GM19239 (cell line): ENCODE results near the gene ABCA8.
"Not testable (repeated sequence)": the region's sequence is repeated elsewhere in the genome, so short reads cannot be mapped to it uniquely, and the experiment has no call there.

ENCODE experiments used
- DNase-seq: peaks from one replicate; pipeline ENCODE4 v3.0.0; 2011; ENCODE audit warnings: low spot score; ENCODE audit not compliant: insufficient read length
- FAIRE-seq: peaks from 2 replicates; lab custom pipeline; 2011; peaks lifted over from hg19 to GRCh38; lab: Jason Lieb, UNC

Gene ABCA8, protein sequence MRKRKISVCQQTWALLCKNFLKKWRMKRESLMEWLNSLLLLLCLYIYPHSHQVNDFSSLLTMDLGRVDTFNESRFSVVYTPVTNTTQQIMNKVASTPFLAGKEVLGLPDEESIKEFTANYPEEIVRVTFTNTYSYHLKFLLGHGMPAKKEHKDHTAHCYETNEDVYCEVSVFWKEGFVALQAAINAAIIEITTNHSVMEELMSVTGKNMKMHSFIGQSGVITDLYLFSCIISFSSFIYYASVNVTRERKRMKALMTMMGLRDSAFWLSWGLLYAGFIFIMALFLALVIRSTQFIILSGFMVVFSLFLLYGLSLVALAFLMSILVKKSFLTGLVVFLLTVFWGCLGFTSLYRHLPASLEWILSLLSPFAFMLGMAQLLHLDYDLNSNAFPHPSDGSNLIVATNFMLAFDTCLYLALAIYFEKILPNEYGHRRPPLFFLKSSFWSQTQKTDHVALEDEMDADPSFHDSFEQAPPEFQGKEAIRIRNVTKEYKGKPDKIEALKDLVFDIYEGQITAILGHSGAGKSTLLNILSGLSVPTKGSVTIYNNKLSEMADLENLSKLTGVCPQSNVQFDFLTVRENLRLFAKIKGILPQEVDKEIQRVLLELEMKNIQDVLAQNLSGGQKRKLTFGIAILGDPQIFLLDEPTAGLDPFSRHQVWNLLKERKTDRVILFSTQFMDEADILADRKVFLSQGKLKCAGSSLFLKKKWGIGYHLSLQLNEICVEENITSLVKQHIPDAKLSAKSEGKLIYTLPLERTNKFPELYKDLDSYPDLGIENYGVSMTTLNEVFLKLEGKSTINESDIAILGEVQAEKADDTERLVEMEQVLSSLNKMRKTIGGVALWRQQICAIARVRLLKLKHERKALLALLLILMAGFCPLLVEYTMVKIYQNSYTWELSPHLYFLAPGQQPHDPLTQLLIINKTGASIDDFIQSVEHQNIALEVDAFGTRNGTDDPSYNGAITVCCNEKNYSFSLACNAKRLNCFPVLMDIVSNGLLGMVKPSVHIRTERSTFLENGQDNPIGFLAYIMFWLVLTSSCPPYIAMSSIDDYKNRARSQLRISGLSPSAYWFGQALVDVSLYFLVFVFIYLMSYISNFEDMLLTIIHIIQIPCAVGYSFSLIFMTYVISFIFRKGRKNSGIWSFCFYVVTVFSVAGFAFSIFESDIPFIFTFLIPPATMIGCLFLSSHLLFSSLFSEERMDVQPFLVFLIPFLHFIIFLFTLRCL (N-terminal part only)

DNA sequence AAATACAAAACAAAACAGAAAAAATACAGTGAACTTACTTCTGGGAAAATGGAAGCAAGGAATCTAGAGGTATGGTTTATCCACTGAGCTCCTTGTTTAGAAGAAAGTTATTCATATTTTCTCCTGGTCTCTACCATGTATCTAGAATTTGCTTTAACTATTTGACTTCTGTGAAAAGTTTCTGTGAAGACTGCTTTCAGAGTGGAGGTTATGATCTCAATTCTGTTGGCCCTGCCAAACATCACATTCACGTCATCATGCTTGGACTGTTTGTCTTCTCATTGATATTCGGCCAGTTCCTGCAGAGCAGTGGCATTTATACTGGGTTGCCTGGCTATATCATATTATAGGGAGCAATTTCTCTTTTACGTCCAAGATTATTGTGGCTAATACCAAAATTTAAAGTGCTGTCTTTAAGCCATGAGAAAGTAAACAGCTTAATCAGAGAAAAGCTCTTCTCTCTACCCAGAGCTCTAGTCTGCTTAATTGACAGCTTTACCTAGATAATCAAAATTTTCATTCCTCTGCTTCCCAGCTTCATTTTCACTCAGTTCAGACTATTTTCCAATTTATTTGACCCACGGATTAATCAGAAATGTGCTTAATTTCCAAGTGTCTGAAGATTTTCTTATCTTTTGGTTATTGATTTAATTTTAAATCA lies at the start of gene ABCA8:
ABCA8 (minus strand) TSS at position 212 of the 661 bp plus-strand sequence. CDS start 13,358 bp downstream, outside the sequence.
- DNase-seq, result no peak

DNA sequence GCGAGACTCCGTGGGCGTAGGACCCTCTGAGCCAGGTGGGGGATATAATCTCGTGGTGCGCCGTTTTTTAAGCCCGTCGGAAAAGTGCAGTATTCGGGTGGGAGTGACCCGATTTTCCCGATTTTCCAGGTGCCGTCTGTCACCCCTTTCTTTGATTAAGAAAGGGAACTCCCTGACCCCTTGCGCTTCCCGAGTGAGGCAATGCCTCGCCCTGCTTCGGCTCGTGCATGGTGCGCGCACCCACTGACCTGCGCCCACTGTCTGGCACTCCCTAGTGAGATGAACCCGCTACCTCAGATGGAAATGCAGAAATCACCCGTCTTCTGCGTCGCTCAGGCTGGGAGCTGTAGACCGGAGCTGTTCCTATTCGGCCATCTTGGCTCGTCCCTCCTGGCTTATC lies 49.6 kb upstream of the ABCA8 start:
- not testable (repeated sequence) for FAIRE-seq, DNase-seq

More for the DNA sequence above, at the start of gene ABCA8:
- no peak for FAIRE-seq

DNA sequence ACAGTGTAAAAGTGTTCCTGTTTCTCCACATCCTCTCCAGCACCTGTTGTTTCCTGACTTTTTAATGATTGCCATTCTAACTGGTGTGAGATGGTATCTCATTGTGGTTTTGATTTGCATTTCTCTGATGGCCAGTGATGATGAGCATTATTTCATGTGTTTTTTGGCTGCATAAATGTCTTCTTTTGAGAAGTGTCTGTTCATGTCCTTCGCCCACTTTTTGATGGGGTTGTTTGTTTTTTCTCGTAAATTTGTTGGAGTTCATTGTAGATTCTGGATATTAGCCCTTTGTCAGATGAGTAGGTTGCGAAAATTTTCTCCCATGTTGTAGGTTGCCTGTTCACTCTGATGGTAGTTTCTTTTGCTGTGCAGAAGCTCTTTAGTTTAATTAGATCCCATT lies 44.6 kb upstream of the ABCA8 start:
- not testable (repeated sequence) for FAIRE-seq, DNase-seq

DNA sequence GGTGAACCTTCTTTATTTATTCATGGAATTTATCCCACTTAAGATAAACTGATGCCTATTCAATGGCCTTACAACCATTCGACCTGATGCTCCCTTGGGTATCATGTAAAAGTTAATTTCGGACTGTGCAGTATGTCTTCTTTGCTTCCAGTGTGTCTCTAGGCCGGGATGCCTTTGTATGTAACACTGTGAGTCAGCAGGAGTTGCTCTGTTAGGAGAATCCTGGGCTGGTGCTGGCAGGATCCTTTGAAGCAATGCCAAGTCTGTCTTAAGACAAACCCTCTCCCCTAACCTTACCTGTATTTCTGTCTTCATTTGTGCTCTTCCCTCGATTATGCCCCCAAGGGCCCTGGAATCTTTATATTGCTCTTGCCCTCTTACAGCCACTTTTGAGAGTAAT lies 37.9 kb upstream of the ABCA8 start:
- no peak for FAIRE-seq

DNA sequence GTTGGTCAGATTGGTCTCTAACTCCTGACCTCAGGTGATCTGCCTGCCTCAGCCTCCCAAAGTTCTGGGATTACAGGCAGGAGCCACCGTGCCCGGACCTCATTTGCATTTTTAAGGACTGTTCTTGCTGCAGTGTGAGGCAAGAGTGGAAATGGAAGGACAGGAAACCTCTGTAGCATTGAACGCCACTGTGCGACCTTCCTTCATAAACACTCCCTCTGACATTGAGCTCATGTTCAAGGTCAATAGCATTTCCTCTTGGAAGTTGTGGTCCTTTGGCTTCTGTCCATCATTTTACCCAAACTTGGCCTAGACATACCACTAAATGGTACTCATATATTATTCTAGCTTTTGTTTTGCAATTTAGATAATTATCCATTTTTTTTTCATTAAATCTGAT lies 32.8 kb upstream of the ABCA8 start:
- FAIRE-seq (no peak), DNase-seq (no peak)

More for the DNA sequence above, 37.9 kb upstream of the ABCA8 start:
- no peak for DNase-seq

DNA sequence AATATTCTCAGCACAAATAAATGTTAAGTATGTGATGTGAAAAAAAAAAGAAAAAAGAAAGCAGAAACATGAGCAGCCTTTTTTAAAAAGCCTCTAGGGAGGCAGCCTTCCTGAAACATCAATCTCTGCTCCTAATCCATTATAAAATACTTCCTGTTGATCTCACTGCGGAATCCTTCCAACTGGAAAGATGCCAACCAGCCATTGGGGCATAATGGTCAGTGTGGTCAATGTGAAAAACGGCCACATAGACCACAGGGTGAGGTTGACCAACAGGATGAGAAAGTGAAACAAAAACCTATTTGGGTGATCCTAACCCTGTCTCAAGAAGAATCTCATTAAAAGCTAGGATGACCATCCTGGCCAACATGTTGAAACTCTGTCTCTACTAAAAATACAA lies 26.1 kb upstream of the ABCA8 start:
- DNase-seq (no peak), FAIRE-seq (peak; percentile 70)

DNA sequence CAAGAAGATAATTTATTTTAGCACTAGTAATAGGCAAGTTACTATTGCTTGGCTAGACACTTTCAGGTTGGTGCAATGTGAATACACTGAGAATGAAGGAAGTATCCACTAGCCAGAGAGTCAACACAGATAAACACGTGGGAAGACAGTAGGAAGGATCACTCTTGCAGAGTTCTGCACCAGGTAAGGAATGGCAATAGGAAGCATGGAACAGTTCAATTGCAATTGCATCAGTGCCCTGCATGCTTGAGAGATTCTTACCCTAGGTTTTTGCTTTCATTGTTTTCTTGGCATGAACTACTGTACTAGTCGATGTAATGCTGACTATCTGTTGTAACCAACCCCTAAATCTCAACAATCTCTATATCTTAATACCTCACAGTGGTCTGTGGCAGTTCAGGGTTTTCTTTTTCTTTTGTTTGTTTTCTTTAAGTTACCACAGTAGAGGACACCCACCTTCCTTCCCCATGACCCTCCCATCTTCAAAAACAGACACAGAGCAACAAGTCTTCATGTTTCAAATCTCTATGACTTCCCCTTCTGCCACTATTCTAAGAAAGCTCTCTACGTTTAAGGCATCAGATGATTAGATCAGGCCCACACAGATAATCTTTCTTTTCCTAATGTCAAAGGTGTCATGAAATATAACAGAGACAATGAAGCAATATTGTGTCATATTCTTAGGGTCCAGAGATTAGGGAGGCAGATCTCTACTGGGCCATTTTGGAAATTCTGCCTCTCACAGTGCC lies 18.1 kb upstream of the ABCA8 start:
- DNase-seq (no peak), FAIRE-seq (no peak)

DNA sequence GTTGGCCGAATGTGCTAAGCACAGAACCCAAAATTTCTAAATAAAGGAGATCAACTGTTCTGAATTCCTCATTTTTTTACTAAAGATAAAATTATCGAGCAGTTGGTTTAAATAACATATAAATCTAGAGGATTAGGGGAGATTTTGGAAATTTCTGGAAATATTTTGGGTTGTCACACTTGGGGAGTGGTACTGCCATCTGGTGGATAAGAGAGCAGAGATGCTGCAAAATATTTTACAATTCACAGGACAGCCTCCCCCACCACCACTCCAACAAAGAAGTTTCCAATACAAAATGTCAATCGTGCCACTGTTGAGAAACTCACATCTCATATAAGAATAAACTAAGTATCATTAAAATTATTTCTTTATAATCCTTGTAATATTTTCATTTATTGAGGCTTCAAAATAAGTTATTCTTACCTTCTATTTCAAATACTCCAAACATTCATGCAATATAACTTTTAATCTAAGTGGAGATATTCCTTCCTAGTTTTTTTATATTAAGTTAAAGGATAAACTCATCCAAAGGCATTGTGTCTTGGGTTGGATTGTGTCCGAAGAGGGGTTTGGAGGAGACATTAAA lies 17.0 kb upstream of the ABCA8 start:
- DNase-seq, result no peak
- FAIRE-seq, result peak; percentile 4

DNA sequence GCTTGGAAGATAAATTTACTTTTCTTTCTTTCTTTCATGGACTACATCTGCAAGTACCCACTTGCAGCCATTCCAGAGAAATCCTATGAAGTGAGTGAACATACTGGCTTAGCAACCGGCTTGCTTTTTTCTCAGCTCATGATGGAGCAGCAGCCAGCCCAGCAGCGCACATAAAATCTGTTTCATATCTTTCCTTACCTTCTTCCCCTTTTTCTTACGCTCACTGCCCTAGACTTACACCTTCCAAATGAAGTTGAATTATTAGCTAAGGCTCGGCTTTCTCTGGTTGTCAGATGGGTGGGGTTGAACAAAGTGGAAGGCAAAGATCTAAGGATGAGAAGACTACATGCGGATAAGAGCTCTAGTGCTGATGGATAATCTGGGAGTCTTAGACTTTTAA lies 13.9 kb upstream of the ABCA8 start:
- no peak for FAIRE-seq
- no peak for DNase-seq

DNA sequence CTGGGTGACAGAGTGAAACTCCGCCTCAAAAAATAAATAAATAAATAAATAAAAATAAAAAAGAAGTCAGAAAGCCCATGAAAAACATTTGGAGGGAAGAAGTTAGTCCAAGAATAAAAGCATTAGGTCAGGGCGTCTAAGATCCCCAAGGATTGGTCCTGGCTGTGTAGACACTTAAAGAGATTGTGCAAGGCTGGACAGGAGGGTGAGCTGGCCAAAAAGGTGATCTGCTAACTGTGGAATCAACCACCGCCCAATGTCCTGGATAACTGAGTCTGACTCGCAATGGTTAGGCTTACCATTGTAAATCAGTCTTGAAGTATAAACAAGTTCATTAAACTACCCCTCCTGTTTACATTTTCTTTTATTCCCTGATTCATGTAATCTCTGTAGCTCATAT lies 8.8 kb upstream of the ABCA8 start:
- DNase-seq (no peak), FAIRE-seq (no peak)

DNA sequence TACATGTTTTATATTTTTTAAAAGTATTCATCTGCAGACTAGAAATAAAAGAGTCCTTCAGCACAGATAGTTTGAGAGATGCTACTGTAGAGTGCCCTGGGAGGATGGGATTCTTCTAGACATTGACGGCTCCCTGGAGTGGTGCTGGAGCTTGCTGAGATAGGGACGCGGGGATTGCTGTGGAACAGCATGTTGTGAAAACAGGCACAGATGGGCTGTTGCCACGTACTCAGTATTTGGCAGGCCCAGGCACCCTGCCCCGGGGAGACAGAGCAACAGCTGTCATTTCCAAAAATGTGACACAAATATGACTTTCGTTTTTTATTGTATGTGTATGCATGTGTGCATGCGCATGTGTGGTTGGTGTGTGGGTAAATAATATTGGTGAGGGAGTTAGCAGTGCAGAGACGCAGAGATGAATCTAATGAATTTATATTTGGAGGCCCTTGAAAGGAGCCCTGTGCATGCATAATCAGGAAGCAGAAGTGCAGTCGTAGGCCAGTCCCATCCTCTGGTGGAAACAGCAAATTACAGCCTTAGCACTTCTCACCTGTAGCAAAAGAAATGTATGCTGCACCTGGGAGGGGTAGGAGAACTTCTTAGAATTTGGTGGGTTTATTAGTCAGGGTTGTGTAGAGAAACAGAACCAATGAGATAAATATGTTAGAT lies 6.2 kb upstream of the ABCA8 start:
- FAIRE-seq (no peak), DNase-seq (no peak)

DNA sequence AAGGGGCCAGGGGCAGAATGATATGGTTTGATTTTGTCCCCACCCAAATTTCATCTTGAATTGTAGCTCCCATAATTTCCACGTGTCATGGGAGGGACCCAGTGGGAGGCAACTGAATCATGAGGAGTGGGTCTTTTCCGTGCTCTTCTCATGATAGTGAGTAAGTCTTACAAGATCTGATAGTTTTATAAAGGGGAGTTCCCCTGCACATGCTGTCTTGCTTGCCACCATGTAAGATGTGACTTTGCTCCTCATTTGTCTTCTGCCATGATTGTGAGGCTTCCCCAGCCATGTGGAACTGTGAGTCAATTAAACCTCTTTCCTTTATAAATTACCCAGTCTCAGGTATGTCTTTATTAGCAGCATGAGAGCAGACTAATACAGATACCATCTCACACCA lies 3.9 kb upstream of the ABCA8 start:
- FAIRE-seq, result peak; percentile 53
- not testable (repeated sequence) for DNase-seq

DNA sequence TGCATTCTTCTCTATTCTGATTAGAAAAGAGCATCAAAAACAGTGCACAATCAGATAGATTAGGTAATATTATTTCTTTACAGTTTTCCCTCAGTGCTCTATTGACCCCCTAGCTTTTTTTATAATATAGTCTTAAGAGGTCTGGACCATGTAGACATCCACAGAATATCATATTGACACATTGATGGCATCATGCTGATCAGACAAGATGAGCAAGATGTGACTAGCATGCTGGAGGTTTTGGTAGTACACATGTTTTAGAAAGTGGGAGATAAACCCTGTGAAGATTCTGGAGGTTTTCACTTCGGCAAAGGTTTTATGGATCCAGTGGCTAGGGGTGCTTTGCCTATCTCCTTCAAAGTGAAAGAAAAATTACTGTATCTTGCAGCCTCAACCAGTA lies 2.8 kb upstream of the ABCA8 start:
- FAIRE-seq (no peak), DNase-seq (no peak)

DNA sequence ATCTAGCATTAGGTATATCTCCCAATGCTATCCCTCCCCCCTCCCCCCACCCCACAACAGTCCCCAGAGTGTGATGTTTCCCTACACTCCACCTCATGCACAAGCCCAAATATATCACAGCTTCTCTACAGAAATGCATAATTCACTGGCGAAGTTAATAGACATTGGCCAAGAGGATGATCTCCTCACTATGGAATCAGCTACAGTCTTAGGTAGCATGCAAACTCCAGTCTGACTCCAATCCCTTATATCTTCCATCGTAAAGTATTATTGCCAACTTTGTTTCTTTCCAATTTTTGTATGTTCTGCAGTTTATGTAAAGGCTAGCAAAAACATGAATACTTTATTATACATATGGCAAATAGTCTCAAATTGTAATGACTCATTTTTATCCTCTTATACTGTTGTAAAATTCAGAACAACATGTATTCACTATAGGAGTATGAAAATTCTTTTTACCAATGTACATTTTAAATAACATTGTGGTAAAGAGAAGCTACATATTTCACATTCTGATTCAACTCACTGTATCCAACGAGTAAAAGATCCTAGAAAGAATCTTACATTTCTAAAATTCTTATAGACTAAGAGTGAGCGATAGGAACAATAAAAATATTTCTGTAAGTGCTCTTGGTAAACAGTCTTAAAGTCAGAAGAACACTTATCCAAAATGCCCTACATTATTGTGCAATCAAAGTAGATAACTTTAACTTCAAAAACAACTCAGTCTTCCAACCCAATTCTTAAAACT lies 871 bp downstream of the ABCA8 start:
- DNase-seq, result no peak
- FAIRE-seq, result no peak

DNA sequence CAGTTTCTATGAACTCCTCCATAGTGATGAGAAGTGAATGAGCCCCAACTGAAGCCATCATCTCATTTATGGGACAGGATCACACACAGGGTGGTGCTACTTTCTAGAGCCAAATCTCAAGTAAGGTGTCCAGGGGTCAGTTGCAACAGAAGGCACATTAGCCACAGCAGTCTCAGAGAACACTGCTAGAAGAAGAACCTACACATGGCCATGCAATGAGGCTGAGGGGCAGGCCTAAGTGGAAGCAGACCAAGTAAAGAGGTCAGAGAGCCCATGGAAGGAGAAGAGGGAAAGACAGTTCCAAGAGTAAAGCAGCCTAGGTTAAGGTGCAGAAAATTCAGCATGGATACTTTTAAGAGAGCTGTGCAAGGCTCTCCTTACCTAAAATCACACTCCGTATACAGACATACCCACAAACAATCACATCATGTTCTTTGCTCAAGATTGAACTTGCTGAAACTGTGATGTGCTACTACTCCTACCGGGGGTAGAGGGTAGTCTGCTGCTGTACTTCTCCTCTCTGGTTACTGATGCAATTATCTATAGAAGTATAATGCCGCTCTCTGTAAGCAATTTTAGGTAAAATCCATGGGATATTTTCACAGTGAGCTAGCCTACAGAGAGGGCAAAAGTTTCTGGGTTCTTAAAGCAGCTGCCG lies 1.7 kb downstream of the ABCA8 start:
- no peak for FAIRE-seq
- DNase-seq, result no peak

DNA sequence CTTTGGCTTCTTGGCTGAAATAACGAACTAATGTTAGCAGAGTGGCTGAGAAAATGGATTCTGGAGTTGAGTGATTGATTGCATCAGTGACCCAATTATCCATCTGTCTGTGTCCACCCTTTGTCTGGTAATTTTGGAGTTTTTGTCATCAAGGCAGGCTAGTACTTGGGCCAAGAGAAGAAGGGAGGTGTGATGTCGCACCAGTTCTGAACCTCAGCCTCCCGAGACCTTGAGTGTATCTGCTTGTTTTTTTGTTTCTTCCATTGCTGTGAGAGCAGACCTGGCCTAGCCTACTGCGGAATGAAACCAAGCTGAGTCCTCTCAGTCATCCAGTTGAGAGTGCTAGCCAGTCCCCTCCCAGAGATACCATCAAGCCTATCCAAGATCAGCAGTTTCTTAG lies 4.5 kb downstream of the ABCA8 start:
- no peak for FAIRE-seq
- no peak for DNase-seq

DNA sequence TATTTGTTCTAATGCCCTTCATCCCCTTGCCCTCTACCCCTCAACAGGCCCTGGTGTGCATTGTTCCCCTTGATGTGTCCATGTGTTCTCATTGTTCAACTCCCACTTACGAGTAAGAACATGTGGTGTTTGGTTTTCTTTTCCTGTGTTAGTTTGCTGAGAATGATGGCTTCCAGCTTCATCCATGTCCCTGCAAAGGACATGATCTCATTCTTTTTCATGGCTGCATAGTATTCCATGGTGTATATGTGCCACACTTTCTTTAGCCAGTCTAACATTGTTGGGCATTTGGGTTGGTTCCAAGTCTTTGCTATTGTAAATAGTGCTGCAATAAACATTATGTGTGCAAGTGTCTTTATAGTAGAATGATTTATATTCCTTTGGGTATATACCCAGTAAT lies 7.3 kb downstream of the ABCA8 start:
- not testable (repeated sequence) for FAIRE-seq, DNase-seq
